ENCODE results near the gene FOCAD.

Gene FOCAD

DNA sequence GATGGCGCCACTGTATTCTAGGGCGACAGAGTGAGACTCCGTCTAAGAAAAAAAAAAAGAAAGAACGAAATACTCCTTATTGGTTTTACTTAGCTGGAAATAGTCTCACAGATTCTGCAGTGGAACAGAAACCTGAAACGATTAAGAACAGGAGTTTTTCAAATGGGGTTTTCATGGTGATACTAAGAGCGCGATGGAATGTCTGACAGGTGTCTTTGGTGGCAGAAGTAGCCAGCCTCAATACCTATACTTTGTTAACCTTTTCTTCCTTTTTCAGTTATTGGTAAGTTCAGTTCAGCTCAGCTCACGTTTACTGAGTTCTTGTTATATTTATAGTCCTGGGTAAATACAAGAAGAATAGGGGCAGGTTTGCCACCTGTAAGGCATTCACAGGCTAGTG is 123.9 kb downstream of the FOCAD start:
- no peak for DNase-seq

DNA sequence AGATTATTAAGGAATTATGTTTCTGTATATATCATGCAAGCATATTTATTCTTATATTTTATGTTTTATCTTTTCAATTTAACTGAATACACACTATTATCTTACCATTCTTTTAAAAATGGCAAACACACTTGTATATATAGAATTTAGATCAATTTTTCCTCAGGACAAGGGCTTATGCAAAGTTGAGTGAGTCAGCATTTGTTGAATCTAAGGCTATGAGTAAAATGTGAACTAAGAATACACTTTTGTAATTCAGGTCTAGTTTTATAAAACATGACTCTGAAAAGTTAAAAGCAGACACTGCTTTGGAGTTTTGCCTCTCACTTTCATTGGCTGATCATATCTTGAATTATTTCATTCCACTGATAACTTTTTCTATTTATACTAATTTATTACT is 127.8 kb downstream of the FOCAD start:
- no peak for DNase-seq

DNA sequence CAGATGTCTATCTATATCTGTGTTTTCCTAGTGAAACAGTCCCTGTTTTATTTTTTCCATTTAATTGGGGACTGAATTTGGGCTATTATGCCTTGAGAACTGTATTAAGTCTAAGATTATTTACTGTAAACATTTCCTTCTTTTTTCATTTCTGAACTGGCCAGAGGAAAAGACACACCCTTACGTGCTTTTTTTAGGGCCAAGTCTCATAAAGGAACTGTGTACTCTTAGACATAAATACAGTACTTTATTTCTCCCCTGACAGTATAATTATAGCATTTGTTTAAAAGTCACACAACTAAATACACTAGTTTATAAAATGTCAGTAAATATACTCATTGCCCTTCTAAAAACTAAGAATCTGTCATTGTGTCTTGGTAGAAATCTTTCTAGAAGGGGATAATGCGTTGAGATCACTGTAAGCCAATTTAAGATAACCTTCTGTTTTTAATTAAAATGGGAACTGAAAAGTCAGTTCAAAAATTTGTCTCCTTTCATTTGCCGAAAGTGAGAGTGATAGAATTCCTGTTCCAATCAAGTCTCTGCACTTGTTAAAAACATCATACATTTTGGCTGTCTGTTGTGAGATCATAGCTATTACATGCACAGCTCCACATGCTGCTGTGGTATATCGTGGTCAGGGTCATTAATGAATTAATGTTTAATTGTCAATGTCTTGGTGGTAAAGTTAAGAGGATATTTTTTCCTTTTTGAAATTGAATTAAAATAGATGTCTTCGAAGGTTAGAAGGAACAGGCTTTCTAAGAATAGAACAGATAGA is 132.1 kb downstream of the FOCAD start:
- DNase-seq: no peak

DNA sequence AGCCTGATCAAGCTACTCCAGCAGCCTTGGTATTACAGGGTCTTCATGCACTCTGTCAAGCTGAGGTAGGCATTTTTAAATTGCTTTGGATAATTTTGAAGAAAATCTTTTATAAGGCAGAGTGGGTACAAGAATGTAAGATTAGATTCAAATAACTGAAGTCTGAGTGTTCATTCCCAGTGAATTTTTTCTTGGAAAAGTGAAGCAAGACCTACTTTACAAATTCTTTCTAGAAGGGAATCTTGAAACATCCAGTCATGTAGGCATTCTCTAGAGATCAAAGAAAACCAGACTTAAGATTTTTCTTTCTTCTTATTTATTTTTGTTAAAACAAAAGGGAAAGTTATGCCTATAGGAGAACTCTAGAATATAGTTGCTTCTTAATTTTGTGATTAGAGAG is 139.0 kb downstream of the FOCAD start:
- DNase-seq: no peak

DNA sequence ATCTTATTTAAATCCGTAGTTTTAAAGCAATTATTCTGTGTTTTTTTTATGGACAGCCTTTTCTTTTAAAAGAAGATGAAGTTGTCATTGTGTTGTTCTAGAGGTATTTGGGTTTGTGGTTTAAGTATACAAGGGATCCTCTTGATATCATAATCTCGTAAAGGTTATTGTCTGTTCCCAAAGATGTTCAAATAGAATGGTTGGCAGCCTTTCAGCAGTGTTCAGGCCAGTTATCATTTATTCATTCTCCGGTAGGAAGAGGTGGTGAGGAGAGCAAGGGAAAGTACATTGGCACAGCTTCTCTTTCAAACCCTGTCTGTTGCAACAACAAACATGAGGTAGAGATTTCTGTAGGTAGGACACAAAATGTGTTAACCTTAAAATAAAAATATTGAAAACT is 147.0 kb downstream of the FOCAD start:
- DNase-seq: no peak

DNA sequence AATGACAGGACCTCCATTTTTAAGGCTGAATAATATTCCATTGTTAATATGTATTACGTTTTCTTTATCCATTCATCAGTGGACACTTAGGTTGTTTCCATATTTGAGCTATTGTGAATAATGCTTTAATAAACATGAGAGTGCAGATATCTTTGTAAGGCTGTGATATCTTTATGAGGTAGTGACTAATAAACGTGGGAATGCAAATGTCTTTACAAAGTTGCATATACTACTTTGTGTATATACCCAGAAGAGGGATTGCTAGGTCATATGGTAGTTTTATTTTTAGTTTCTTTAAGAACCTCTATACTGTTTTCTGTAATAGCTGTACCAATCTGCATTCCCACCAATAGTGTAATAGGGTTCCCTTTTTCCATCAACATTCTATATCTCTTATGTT is 148.7 kb downstream of the FOCAD start:
- DNase-seq: no peak

DNA sequence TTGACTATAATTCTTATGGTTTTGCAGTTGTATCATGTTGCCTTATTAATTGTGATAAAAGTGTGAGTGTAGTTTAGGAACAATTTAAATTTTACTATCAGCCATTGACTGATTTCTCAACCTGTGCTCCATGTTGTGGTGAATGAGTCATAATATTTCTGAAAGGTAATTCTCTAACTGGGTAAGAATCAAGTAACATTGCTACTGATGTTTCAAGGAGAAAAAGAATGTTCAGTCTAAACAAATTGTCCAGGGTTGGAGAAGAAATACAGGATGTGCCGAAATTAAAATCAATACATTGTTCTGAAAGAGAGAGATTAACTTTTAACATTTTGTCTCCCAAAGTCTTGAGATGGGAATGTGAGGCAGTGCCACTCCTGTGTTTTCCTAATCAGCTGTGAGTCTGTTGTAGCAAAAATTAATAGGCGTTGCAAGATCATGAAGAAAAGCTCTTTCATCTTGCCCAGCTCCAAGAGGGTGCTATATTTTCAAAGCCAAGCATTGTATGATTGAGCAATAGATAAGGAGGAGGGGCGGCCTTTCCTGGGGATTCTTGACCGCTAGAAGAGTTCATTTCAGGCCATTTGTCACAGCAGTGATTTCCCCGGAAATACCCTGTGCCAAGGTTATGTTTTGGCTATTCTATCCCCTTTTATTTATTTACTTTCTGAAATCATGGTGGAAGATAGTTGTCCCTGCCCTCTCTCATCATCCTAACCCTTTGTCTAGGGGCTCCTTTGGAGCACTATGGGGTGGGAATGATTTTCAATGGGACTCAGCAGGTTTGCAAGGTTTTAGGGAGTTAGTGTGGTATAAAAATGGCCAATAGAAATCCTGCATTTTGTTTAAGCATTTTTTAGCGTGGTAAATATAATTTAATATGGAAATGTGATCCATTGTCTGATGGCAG is 151.6 kb downstream of the FOCAD start:
- DNase-seq: no peak

DNA sequence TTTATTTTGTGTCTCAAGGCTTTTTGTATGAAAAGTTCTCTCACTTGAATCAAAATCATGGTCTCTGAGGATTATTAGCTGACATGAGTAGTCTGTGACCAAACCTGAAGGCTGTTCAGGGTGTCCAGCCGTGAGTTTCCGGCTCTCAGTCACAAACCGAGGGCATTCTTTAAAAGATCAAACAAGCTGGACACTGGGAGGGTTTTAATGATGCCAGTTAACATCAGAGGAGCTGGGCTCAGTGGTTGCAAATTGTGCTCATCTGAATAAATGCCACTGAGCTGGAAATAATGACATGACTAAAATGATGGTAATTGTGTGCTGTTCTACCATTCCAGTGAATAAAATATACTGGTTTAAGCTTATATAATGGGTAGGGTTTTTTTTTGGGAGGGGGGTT is 153.1 kb downstream of the FOCAD start:
- no peak for DNase-seq

DNA sequence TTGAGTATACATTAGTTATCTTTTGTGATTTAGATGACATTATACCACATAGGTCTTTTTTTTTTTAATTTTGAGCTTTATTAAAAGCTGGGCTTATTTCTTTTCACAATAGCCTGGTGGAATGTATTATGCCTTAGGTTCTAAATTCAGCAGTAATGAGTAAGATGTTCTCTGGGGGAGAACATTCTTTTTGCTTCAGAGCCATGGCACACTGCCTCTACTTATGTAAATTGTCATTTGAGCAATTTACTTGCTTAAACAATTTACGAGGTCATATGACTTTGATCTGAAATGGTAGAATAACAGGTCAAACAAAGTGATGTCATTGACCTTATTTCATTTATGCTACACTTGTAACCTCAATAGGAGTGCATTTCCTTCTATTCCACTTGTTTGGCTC is 154.2 kb downstream of the FOCAD start:
- no peak for DNase-seq

DNA sequence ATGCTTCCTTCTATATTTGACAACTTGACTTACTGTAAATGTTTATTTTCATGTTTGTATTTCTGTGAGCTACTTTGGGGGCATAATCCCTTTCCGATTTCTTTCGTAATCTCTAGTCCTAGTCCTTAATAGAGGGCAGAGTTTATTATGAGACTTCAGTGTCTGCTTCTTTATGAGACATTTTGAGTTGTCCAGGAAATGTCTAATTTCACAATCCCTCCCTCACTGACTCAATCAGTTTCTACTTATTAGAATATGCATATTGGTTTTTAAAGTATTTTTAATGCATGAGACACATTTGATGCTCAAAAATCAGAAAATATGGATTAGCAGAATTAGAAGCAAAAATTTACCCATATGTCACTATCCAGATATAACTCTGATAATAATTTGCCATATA is 160.9 kb downstream of the FOCAD start:
- DNase-seq: no peak

DNA sequence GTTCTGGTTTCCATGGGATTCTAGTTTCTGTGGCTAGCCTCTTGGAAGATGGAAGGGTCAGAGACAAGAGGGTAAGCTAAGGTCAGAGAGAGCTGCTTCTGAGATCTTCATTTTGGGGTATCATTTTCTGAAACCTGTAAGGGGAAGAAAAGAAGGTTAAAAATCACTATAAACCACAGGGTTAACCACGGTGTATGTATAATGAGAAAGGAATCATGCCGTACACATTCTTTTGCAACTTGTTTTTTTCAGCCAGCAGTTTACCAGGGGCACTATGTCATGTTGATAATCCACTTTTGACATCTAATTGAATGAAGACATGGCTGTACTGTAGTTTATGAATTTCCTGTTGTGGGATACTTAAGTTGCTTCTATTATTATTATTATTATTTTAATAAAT is 164.4 kb downstream of the FOCAD start:
- no peak for DNase-seq

DNA sequence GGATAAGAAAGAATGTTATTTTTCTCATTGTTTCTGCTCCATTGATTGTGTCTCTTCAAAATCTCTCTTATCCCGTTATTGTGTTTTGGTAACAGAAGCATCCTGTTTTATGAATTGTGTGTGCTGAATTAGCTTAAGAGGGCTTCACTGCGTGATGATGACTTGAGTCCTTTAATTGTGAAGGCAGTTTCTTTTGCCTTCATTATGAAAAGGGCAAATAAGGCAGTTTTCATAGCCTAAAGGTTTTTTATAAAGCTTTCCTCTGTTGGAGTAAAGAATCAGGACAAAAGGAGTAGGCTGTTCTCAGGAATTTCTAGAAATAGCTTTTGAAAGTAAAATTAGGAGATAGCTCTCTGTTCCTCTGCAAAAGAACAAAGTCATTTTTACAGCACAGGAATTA is 169.8 kb downstream of the FOCAD start:
- DNase-seq: no peak

DNA sequence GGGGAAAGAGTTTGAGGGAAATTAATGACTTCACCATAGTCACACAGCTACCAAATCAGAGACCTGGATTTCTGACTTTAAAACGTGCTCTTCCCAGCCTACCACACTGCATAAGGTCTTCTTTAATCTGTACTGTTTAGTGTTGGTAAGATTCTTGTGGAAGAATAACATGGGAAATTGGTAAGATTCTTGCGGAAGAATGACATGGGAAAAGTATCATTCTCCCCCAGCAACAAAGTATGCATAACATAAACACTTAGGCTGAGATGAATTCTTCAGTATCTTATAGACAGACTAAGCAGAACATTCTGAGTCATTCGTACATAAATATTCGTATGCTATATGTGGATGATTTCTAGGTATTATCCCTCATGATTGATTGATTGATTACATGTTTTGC is 170.4 kb downstream of the FOCAD start:
- DNase-seq: no peak

DNA sequence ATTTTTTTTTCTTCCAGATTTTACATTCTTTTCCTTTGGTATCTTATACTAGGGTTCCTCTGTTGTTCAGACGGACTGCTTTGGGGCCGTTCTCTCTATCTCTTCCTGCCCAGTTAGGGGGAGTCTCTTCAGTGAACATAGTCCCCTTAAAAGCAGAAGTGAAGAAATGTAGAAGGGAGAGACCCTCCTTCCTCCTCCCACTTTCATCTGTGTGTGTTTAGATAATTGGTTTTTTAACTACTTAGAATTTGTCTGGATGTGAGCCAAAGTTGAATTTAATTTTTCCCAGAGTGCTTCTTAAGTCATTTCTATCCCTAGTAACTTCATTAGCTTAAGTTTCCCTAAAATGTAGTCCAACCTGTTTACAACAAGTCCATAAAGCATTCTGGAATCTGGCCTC is 179.9 kb downstream of the FOCAD start:
- DNase-seq: no peak

DNA sequence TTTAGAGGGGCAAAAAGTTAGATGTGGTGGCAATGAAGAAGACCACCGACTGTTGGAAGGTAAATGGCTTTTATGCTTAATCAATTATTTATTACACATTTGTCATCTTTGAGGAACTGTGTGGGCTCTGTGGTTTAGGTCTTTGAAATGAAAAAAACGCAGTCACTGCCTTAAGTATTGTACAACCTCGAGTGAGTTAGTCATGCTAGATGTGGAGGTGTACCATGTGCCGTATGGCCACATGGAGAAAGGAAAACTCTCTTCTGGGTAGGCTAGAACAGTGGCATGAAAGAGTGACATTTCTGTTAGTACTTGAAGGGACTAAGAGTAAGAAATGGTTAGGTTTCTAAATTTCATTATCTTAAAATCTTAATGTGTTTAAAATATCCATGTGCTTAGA is 181.3 kb downstream of the FOCAD start:
- no peak for DNase-seq

DNA sequence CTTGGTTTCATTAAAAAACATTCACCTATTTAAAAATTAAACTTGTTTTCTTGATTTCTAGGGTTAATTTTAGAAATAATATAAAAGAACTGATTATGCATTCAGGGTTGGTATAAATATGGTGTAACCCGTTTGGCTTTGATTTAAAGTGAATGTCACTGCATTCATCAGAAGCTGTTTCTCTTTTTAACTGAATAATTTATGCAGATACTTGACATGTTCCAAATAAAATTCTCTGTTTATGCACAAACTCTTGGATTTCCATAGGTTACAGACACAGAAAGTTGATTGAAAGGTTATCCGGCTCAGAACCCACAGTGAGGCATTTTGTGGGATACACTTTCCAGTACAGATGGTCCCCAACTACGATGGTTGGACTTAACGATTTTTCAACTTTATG is 186.1 kb downstream of the FOCAD start:
- DNase-seq: no peak

DNA sequence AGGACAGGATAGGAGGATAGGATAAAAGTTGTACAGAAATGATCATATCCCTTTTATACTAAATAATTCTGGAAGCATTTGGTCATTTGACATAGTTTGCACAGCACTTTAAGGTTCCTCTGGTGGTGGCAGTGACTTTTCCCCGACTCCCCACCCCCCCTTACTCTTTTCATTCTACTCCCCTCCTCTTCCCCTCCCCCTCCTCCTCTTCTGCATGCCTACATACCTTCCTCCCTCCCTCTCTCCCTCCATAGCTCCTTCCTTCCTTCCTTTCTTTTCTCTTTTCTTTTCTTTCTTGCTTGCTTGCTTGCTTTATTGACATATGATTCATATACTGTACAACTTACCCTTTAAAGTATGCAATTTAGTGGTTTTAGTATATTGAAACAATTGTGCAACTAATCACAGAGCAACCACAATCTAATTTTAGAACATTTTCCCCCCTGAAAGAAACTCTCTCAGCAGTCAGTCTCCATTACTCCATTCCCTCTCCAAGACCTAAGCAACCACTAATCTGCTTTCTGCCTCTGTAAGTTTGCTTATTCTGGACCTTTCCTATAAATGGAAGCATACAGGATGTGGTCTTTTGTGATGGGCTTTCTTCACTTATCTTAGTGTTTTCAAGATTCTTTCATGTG is 188.4 kb downstream of the FOCAD start:
- DNase-seq: no peak

DNA sequence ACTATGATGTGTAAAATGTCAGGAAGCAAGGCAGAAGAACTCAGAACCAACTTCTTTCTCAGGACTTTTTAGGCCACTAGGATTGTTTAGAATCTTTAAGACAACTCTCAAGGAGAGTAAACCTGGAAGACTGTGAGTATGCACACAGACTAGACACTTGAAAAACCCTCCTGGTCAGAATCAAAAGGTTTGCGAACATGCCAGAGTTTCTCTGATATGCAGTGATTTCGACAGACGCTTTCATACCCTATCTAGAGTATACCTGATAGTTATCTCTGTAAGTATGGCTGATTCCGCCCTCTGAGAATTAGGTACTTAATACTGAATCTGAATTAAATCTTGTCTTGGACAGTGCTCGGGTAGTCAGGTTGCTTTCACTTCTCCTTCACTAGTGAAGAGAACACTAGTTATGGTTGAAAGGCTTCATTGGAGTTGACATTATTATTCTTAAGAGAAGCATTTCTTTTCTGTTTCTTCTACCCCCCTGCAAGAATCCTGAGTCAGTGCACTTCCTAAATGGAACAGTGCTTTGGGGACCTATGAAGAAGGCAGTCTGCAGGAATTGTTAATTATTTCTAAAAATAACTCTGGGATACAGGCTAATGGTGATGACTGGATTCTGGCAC is 189.3 kb downstream of the FOCAD start:
- no peak for DNase-seq

DNA sequence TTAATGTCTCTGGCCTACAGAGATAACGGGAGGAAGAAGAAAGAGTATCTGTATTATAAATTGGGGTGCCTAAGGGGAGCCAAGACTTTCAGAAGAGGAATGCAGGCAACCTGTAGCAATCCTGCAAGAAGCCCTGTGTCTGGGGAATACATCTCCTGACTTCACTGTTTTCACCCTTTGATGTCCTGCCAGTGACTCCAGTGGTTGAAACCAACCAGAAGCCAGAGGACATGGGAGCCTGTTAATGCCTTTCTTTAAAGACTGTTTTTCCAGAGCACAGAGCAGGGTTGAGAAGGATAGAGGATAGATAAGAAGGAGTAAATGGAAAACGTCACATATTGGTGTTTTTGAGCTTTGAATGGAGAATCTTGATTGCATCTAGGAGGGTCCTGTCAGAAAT is 196.2 kb downstream of the FOCAD start:
- no peak for DNase-seq

DNA sequence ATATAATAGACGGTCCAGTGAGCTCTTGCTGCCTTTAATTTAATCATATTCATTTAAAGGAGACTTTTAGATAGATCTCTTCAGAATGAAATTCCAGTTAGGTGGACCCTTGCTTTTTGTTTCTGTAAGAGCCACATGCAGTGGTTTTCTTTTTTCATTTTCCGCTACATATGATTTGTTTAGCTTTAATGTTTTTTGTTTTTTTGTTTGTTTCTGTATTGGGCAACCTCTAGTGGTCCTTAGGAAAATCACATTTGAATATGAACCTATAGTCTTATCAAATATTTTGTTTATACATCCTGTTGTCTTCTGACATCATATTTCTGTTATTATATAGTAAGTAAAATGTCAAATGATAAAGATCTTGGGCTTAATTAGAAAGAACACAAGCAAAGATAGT is 196.6 kb downstream of the FOCAD start:
- no peak for DNase-seq

DNA sequence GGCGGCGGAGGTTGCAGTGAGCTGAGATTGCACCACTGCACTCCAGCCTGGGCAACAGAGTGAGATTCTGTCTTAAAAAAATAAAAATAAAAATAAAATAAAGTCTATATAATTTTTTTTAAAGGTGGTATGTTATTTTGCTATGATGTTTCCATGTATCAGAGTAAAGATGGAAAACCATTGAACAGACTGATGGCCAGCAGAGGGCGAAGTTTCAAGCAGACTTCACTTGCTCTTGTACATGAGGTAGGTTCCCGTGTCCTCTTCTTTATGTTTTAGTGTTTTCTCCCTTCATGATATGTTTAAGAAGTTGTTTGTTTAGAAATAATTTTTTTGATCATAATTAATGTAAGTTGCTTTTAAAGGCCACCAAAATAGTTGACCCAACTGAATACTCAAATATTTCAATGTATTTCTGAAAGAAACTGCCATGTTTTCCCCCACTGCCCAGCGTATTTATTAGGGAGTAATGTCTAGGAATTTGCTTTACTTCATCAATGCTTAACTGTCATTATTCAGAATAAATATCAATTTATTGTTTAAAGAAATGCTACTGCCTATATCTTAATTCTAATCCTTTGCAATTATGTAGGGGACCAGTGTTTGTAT is 201.0 kb downstream of the FOCAD start:
- peak; percentile 72 for DNase-seq

DNA sequence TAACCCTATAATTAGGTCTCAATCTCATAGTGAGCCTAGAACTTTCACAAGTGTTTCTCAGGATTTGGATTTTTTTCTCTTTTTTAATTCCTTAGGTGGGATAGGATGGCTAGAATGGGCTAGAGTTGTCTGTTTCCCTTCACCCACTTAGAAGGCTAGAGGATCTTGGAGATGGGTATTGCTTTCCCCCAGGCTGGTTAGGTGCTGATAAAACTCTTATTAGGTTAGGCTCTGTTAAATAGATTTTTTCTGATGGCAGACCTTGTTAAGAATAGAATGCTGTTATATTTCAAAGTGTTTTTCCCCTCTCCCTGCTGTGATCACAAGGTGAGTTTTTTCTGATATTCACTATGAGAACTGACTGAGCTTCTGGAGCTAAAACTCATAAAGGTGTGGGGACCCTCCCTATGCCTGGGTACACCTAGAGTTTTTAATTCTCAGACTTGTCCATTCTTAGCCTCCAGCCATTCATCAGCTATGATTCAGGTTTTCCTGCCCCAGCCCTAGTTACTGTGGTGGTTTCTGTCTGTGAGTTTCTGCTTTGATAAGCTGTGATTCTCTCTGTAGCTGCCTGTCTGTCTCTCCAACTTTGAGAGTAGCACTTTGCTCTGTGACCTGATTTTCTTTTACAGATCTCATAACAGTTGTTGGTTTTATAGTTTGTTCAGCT is 215.0 kb downstream of the FOCAD start:
- DNase-seq: no peak
